ENCODE results near the gene ZNF385D.

ZNF385D gene

GRCh38 chr3:21585216-21585740 lies 165.7 kb downstream of the ZNF385D start:
- no peak for DNase-seq

GRCh38 chr3:21573291-21573690 lies 177.7 kb downstream of the ZNF385D start:
- no peak for DNase-seq

- DNase-seq = no peak
Measured at GRCh38 chr3:21564531-21564930, 186.5 kb downstream of the ZNF385D start.

GRCh38 chr3:21562243-21562642 lies 188.8 kb downstream of the ZNF385D start:
- DNase-seq = no peak

- DNase-seq = no peak
Measured at GRCh38 chr3:21561472-21561871, 189.5 kb downstream of the ZNF385D start.

- no peak for DNase-seq
Measured at GRCh38 chr3:21551019-21551418, 200.0 kb downstream of the ZNF385D start.

GRCh38 chr3:21544076-21544462 lies 206.9 kb downstream of the ZNF385D start:
- DNase-seq = no peak

GRCh38 chr3:21543380-21544075 lies 207.5 kb downstream of the ZNF385D start:
- DNase-seq = no peak

- DNase-seq = no peak
Measured at GRCh38 chr3:21542656-21543379, 208.2 kb downstream of the ZNF385D start.

GRCh38 chr3:21540265-21540664 lies 210.7 kb downstream of the ZNF385D start:
- DNase-seq = no peak

GRCh38 chr3:21534462-21534861 lies 216.5 kb downstream of the ZNF385D start:
- DNase-seq = no peak

GRCh38 chr3:21533002-21533401 lies 218.0 kb downstream of the ZNF385D start:
- DNase-seq = no peak

GRCh38 chr3:21531909-21532308 lies 219.1 kb downstream of the ZNF385D start:
- no peak for DNase-seq

GRCh38 chr3:21528291-21528995 lies 222.6 kb downstream of the ZNF385D start:
- no peak for DNase-seq

GRCh38 chr3:21526461-21526860 lies 224.5 kb downstream of the ZNF385D start:
- DNase-seq = no peak

- DNase-seq = no peak
Measured at GRCh38 chr3:21524133-21524532, 226.9 kb downstream of the ZNF385D start.

GRCh38 chr3:21520106-21520963 lies 230.7 kb downstream of the ZNF385D start:
- DNase-seq = no peak

- no peak for DNase-seq
Measured at GRCh38 chr3:21517184-21517583, 233.8 kb downstream of the ZNF385D start.

GRCh38 chr3:21515417-21515816 lies 235.6 kb downstream of the ZNF385D start:
- DNase-seq = no peak

- DNase-seq = peak in 1 of 2 experiments; percentile 3
Measured at GRCh38 chr3:21509731-21510470, 241.1 kb downstream of the ZNF385D start.

GRCh38 chr3:21508246-21508645 lies 242.8 kb downstream of the ZNF385D start:
- DNase-seq = no peak

Measured in NCI-H2081 (cell line).